NCI-H446 (cell line): ENCODE measurements around the gene SPTBN5.

ENCODE experiments used
- DNase-seq, 2 experiments: peaks; one replicate each; lab custom pipeline; 2025; lab: John Stamatoyannopoulos, UW

Gene SPTBN5

DNA sequence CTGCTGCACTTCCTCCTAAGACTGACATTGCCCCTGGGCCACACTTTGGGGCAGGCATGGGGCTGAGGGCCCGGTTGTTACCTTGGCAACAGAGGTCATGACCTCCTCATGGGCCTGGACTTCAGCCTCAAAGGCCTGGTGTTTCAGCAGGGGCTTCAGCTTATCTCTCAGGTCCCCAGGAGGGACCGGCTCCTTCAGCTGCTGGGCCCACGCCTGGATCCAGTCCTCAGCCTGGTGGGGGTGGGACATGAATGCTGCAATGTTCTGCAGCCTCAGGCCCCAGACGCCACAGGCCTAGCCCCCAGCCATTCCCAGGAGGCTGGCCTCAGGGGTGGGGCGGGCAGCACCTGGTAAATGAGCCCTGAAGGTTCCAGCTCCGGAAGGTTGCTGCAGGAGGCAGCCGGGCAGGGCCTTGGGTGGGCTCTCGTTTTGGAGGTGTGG is 27.6 kb downstream of the SPTBN5 start:
- DNase-seq: no peak

DNA sequence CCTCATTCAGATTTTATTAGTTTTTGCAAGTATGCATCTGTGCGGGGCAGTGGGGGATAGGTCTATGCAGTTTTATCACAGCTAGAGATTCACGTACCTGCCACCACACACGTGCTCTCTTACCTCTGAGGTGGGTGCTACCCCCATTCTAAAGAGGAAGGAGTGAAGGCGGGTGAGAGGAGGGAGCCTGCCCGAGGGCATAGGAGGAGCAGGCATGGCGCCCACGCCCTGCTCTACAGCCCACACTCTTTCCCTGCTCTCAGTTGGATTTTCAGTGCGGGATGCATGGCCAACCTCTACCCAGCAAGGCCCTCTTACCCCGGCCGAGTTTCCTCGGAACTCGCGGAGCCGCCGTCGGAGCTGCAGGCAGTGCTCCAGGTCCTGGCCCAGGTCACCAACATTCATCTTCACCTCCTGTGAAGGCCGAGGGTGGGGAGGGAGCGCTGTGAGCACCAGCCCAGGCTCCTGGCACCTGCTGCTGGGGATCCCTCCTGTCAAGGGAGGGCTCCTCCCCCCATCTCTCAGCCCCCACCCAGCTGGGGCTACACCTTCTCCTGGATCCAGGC is 28.3 kb downstream of the SPTBN5 start:
- DNase-seq: no peak

DNA sequence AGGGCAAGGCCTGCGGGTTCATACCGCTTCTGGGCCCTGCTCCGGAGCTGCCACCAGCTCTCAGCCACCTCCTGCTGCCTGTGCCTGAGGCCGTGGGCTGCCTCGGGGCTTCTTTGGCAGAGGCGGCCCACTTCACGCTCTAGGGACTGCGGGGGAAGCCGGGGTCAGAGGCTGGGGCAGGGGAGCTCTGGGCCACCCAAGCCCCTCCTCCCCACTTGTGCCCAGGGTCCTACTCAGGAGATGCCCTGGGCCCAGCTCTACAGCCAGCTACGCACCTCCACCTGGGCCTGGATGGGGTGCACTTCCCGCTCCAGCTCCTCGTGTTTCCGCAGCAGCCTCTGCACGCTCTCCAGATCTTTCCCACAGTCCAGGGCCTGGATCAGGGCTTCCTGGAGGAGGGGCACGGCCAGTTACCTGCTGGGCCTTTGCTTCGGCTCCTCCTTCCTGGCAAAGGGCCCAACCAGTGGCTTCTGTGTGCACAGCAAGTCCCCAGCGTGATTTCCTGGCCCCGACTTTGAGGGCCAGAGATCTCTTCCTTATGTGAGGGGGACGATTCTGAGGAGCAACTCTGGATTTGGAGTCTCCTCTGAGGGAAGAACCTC is 31.2 kb downstream of the SPTBN5 start:
- DNase-seq: no peak

DNA sequence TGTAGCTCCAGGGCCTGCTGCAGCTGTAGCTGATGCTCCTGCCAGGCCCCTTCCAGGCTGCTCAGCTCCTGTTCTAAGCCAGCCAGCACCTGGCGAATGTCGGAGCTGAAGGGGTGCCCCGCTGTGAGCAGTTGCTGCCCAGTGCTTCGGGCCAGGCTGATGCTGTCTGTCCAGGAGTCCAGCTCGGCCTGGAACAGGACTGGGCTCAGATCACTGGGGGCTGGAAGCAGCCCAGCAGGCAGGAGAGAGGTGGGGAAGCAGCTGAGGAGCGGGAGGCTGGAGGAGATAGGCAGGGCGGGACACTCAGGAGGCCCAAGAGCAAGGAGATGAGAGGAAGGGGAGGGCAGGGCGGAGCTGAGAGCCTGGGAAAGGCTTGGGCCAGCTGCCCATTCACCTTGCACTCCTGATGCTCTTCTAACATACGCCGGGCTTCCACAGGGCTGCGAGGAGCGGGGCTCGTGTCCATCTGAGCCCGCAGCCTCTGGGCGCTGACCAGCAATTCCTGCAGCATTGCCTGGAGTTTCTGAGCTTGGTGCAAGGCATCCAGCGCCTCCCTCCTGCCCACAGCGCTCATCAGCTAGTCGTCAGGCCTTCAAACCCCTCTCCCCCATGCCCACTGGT is 32.0 kb downstream of the SPTBN5 start:
- DNase-seq: no peak

DNA sequence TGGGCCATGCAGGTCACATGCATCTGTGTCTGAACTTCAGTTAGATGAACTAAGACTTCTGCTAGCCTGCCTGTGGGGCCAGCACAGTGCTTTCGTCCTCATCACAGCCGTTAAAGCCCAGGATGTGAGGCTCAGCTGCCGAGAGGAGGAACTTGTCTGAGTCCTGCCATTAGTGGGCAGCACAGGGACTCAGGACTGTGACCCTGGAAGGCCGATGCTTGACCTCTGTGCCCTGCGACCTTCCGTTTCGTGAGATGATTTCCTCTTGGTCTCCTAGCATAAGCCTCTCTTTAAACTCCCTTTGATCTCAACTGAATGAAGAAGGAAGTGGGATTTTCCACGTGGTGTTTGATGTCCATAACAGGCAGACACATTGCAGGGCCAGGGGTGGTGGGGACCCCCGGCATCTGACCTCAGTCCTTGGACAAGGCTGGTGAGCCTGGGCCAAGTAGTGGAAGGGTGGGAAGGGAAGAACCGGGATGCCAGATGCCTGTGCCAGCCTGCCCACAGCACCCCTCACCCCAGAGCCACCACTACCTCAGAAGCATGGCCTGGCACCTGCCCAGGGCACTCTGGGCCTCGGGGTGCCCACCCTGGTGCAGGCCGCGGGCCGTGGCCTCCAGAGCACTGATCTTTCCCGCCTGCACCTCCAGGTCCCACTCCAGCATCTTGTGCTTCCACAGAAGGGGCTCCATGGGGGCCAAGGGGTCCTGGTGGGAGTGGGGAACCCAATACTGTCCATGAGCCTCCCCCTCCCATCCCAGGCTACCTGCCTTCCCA is 33.6 kb downstream of the SPTBN5 start:
- no peak for DNase-seq

DNA sequence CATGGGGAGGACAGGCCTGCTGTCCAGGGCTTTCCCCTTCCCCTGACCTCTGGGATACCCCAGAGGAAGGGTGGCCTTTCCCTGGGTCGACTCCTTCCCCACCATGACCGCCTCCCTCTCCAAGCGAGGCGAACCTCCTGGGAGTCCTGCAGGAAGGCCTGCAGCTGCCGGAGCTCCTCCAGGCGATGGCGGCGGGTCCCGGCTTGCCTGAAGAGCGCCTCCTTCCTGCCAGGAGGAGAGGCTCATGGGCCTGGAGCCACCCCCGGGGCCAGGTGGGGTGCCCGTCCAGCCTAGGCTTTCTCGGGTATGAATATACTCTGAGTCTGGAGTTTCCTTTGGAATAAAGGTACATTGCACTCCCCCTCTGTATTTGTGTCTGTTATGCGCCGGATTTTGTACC is 35.1 kb downstream of the SPTBN5 start:
- DNase-seq: no peak

DNA sequence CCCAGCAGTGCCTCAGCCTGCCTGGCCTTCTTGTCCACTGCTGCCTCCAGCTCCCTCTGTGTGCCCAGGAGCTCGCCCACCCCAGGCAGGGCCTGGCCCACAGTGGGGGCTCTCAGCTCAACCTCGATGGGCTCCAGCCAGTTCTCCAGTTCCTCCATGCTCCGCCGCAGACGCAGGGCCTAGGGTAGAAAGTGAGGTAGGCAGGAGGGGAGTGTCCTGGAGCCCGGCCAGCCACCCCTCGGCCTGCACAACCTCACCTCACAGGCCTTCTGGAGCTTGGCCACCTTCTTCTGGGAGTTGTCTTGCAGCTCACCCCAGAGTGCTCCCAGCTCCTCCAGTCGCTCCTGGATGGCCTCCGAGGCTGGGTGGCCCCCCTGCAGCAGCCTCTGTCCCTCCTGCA is 36.5 kb downstream of the SPTBN5 start:
- no peak for DNase-seq

DNA sequence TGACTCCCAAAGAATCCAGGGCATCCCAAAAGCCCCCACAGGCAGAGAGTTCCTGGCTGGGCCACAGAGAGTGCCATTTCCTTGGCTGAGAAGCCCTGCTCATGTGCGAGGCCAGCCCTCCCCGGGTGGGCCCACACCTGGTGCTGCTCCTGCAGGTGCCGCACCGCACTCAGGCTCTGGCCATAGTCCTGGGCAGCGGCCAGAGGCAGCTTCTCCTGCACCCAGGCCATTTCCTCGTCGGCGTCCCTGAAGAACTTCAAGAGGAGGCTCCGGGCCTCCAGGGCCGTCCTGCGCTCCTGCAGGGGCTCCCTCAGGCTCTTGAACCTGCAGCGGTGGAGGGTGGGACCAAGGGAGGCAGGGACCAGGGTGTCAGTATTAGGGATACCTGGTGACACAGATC is 37.1 kb downstream of the SPTBN5 start:
- DNase-seq: no peak

DNA sequence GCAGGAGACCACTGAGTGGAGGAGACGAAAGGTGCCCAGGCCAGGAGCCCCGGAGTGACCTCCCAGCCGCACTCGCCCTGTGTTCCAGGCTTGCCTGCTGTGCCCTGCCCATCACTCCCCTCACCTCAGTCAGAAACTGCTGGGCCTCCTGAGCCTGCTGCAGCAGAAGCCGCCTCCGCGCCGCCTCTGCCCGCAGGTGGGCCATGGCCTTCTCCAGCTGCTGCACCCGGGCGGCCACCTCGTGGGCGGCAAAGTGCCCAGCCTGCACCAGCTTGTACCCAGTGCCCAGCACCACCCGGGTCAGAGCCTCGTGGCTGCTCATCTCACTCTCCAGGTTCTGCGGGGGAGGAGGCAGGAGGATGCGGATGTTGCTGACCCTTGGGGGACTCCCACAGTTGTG is 37.6 kb downstream of the SPTBN5 start:
- no peak for DNase-seq

DNA sequence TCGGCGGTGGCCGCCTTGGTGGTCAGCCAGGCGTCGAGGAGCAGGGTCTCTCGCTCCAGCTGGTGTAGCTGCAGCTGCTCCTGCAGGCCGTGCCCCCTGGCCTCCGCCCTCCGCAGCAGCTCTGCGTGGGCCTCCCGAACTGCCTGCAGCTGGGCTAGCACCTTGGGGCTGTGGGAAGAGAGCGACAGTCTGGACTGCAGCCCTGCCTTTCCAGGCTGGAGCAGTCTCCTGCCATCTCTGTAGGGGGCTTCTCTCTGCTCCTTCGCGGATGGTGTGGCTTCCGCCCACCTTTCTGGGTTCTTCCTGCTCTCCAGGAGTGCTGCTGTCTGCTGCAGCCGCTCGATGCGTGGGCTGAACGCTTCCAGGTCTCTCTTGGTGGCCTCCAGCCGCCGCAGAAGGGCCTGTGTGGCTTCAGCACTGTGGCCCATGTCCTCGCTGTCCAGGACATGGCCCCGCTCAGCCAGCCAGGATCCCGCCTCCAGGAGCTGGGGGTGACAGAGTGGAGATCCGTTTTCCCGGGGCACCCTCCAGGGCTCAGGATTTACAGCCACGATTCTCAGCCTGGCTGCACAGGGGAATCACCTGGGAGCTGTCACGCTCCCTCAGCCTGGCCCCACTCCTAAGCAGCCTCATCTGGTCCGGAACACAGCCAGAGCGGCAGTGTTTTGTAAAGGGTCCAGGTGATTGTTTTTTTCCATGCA is 38.4 kb downstream of the SPTBN5 start:
- DNase-seq: no peak

DNA sequence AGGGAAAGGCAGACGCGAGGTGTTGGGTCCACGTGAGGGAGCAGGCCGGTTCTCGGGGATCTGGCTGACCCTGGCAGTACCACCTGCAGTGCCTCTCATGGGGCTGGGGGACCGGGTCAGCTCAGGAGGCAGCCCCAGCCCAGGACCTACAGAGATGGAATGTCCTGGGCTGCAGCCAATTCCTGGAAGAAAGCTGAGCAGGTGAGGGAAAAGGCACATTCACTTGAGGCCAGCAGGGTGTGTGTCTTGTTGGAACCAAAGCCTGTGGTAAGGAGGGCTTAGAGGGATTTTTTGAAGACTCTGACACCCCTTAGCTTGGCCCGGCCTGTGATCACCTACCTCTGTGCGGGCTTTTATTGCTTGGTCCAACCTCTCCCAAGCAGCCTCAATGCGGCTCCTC is 39.4 kb downstream of the SPTBN5 start:
- no peak for DNase-seq

DNA sequence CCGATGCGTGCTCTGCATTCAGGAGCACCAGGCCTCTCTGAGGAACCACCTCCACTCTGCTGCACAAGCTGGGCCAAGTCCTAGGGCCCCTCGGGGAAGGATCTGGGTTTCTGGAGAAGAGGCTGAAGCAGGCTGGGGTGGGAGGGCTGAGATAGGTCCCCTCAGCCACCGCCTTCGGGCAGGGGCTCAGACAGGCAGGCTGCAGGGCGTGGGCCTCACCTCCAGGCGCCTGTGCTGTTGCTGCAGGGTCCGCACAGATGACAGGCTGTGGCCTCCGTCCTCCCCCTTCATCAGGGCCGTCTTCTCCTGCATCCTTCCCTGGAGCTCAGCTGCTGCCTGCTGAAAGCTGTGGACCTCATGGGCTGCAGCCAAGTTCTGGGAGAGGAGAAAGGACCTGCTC is 40.0 kb downstream of the SPTBN5 start:
- DNase-seq: no peak

DNA sequence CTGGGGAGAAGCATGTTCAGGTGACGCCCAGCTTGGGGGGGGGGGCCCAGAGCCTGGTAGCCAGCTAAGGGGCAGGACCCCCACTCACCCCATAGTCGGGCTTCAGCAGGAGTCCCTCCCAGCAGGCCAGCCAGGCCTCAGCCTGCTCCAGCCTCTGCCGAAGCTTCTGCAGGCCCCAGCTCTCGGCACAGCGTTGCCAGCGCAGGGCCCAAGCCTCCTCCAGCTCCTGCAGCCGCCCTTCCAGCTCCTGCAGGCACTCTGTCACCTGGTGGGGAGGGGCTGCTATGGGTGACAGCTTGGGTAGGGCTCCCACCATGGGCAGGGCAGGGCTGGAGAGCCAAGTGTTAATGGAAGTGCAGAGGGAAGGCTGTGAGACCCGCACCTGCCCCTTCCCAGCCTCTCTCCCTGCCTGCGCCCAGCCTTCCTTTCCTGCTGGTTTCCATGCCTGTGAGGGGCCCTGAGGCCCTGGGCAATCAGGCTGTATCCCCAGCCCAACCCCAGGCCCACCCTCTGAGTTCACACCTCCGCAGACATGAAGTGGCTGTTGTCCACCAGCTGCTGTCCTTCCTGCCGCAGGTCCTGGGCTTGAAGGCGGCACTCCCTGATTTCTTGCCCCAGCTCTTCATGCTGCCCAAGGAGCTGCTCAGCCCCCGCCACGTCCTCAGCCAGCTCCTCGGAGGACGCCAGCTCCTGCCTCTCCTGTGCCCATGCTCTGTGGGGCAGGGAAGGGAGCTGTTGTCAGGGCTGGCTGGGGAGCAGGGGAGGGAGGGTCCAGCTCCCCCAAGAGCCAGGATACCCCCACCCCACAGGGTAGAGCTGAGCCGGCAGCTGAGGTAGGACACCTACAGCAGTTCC is 40.9 kb downstream of the SPTBN5 start:
- DNase-seq: no peak

DNA sequence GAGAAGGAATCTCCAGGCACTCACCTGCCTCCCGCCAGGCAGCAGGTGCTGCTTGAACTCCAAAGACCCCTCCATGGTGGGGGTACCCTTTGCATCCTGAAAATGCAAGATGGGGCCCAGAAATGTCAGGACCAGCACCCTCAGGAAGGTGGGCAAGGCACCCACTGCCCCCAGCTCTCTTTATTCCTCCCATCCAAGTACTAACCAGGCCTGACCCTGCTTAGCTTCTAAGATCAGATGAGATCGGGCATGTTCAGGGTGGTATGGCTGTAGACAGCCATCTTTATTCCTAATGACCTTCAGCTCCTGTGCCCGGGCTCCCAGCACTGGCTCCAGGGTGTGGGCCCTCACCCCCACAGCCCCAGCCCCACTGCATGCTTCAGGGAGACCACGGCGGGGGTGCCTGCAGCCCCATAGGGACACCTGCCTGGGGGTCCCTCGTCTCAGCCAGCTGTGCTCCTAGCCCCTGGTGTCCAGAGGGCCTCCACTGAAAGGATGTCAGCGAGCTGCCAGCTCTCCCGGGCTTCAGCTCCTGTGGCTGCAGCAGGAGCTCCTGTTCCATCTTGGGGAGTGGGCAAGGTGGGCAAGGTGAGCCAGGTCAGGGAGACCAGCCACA is 42.0 kb downstream of the SPTBN5 start:
- DNase-seq: no peak

DNA sequence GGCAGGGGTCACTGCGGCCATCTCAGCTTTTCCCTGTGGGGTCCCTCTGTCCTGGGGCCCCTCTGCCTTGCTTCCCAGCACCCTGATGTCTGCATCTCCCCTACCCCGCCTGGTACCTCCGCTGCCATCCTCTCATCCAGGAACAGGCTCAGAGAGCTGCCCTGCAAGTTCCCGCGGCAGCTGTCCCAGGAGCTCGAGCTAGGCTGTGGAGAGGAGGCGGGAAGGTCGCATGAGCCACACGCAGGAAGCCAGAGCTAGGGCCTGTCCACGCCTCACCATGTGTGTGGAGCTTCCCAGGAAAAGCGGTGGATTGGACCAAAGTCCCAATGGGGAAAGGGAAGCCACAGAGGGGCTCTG is 42.7 kb downstream of the SPTBN5 start:
- DNase-seq: no peak

DNA sequence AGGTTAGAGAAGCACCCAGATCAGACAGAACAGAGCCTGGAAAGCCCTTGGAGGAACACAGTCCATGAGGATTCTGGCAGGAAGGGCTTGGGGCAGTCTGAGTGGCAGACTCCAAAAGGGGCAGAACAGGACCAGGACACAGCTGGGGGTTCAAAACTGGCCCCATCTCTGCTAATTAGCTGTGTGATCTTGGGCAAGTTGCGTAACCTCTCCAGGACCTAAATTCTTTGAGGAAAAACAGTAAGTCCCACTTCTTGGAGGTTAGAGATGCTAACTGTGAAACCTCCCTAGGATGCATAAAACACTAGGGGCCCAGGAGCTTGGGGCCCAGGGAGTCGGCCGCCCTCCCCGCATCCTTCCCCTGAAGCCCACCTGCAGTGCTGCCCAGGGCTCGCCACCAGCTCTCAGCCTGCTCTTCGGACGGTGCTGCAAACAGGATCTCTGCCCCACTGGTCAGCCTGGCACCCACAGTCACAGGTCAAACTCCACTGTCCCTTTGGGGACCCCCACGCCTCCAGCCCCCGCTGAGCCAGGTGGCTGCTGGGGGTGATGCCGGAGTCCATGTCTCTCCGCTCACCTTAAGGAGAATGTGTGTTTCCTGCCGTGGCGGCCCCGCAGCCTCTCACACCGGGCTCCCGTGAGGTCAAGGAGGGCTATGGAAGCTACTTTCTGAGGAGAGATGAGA is 43.2 kb downstream of the SPTBN5 start:
- no peak for DNase-seq

DNA sequence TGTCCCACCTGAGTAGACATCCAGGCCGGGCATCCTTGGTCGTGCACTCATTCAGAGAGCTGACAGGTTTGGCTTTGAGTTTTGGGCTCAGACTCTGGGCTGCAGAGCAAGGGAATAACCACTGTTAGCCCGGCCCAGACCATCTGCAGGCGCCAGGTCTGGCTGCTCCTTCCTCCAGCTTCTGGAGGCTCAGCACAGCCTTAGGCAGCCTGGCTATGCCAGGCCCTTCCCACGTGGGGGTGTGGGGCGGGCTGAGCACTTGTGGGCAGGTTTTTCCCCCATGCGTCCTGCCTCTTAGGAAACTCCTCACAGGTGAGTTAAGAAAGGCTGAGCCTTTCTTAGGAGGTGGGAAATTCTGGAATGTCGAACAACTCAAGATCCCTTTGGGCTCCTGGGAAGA is 44.0 kb downstream of the SPTBN5 start:
- no peak for DNase-seq

DNA sequence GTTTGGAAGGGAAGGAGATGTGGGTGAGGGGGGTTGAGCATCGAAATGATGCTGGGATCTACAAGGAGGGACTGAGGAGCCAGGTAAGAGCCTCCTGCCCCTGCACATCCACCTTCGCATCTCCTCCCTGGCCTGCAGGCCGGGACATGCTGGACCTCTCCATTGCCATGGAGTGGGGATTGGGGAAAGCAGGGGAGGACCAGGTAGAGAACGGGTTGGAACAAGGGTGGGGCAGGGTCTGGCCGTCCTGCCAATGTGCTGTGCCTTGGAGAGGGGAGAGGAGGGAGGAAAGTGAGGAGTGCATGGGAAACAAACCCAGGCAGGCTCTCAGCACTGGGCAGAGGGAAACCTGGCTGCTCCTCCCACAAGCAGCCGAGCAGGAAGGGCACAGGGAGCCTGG is 44.6 kb downstream of the SPTBN5 start:
- DNase-seq: no peak

DNA sequence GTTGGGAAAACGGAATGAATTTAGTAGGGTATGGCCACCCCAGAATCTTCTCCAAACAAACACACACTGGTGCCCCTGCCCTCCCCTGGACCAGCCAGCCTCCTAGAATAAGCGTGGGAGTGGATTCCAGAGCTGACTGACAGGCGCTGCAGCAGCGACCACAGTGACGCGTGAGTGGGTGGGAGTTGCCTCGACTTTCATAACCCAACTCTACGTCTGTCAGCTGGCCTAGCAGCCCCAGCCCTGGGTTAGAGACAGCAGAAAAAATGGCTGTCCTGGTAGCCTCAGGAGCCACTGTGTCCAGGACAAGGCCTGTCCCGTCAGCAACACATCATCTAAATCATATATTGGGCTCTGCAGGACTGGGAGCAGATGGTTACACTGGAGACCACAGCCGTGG is 45.2 kb downstream of the SPTBN5 start:
- no peak for DNase-seq

DNA sequence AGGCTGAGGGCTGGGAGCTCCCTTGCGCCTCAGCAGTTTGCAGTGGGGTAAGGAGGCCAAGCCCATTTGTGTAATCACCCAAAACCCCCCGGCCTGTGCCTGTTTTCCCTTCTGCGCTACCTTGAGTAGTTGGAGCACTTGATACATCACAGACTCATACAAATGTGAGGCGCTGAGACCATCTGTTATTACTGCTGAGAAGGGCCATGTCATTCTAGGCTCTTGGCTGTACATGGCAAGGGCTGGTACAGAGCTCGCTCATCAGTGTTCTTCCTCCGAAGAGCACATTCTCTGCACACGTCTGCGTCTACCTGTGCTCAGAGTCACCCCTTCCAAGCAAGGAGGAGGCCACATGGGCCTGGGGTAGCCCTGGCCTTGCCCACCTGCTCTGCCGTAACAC is 45.9 kb downstream of the SPTBN5 start:
- DNase-seq: no peak

DNA sequence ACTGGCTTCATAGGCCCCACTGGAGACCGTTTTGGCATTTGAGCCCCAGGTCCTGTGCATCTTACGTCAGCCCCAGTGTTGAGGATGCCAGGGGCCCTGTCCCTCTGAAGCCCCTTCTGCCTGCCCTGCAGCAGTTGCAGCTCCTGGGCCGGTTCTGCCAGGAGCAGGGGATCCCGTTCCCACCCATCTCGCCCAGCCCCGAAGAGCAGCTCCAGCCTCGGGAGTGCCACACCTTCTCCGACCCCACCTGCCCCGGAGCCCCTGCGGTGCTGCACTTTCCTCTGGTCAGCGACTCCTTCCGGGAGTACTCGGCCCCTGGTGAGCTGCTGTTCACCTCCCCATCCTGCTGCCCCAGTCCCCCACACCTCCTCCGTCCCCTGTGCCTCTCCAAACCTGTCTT is 46.6 kb downstream of the SPTBN5 start:
- DNase-seq: no peak
